IPS-20b (cell line): ENCODE data around the gene EFNA4.

Experiments used
- H3K27ac ChIP-seq: one replicate; pipeline ENCODE4 v1.5.1; 2013; ENCODE audit warnings: low read length
- H3K27me3 ChIP-seq: 2 replicates; pipeline ENCODE4 v1.6.1; 2013; ENCODE audit warnings: mild to moderate bottlenecking, low read length, inconsistent platforms; ENCODE audit not compliant: insufficient read depth
- H3K36me3 ChIP-seq: 2 replicates; pipeline ENCODE4 v1.6.1; 2013; ENCODE audit warnings: low read depth, mild to moderate bottlenecking, inconsistent platforms, low read length, moderate library complexity; ENCODE audit not compliant: insufficient read depth
- H3K4me1 ChIP-seq: 2 replicates; pipeline ENCODE4 v1.6.1; 2013; ENCODE audit warnings: mild to moderate bottlenecking, control low read depth, inconsistent platforms, low read length, moderate library complexity; ENCODE audit not compliant: insufficient read depth
- H3K4me3 ChIP-seq: 2 replicates; pipeline ENCODE4 v1.5.1; 2013; ENCODE audit warnings: mild to moderate bottlenecking, low read length, inconsistent platforms
- H3K9ac ChIP-seq: 2 replicates; pipeline ENCODE4 v1.6.1; 2013; ENCODE audit warnings: low read depth, mild to moderate bottlenecking, inconsistent platforms, low read length, moderate library complexity
- H3K9me3 ChIP-seq: 2 replicates; pipeline ENCODE4 v1.6.1; 2013; ENCODE audit warnings: mild to moderate bottlenecking, low read depth, low read length, inconsistent platforms; ENCODE audit not compliant: insufficient read depth

The EFNA4 gene

GRCh38 chr1:155070721-155071569 is 7.4 kb downstream of the EFNA4 start:
- Histone ChIP-seq H3K4me1 (peaks cover 18% of the 10 kb centered on the region), H3K9me3 (no peaks in the 10 kb centered on the region), H3K9ac (peak overlapping the region; percentile 66; the same call in 1 of the 2 replicates), H3K4me3 (peak overlapping the region; percentile 77), H3K27me3 (peaks cover 44% of the 10 kb centered on the region), H3K27ac (no peak overlapping the region), H3K36me3 (peaks cover 31% of the 10 kb centered on the region)

- H3K4me3 ChIP-seq: peak overlapping the region; percentile 77; the same call in 1 of the 2 replicates
- H3K9me3 ChIP-seq: no peaks in the 10 kb centered on the region
- H3K27ac ChIP-seq: no peak overlapping the region
- H3K27me3 ChIP-seq: peaks cover 45% of the 10 kb centered on the region
- peaks cover 18% of the 10 kb centered on the region for H3K4me1 ChIP-seq
- peaks cover 23% of the 10 kb centered on the region for H3K36me3 ChIP-seq
- peak overlapping the region; percentile 66; the same call in 1 of the 2 replicates for H3K9ac ChIP-seq
Observed at GRCh38 chr1:155071701-155072100, 8.2 kb downstream of the EFNA4 start.

- Histone ChIP-seq H3K9me3 (no peaks in the 10 kb centered on the region), H3K36me3 (peaks cover 16% of the 10 kb centered on the region), H3K4me1 (peaks cover 18% of the 10 kb centered on the region), H3K27me3 (peaks cover 55% of the 10 kb centered on the region), H3K4me3 (no peak overlapping the region), H3K27ac (no peak overlapping the region), H3K9ac (no peak overlapping the region)
Observed at GRCh38 chr1:155072531-155073289, 9.2 kb downstream of the EFNA4 start.

GRCh38 chr1:155073377-155074242 is 10.1 kb downstream of the EFNA4 start:
- peaks cover 64% of the 10 kb centered on the region for H3K27me3 ChIP-seq
- H3K9ac ChIP-seq: no peak overlapping the region
- no peak overlapping the region for H3K27ac ChIP-seq
- H3K36me3 ChIP-seq: peaks cover 9% of the 10 kb centered on the region
- no peak overlapping the region for H3K4me3 ChIP-seq
- peaks cover 21% of the 10 kb centered on the region for H3K4me1 ChIP-seq
- no peaks in the 10 kb centered on the region for H3K9me3 ChIP-seq

- Histone ChIP-seq H3K27ac (no peak overlapping the region), H3K4me1 (peaks cover 21% of the 10 kb centered on the region), H3K27me3 (peaks cover 80% of the 10 kb centered on the region), H3K9ac (no peak overlapping the region), H3K9me3 (no peaks in the 10 kb centered on the region), H3K36me3 (no peaks in the 10 kb centered on the region), H3K4me3 (no peak overlapping the region)
Observed at GRCh38 chr1:155075535-155075934, 12.0 kb downstream of the EFNA4 start.

GRCh38 chr1:155076371-155076770 is 12.8 kb downstream of the EFNA4 start:
- Histone ChIP-seq H3K27me3 (peaks cover 82% of the 10 kb centered on the region), H3K36me3 (no peaks in the 10 kb centered on the region), H3K9ac (no peak overlapping the region), H3K27ac (no peak overlapping the region), H3K9me3 (no peaks in the 10 kb centered on the region), H3K4me3 (no peak overlapping the region), H3K4me1 (peaks cover 23% of the 10 kb centered on the region)

- Histone ChIP-seq H3K9me3 (no peaks in the 10 kb centered on the region), H3K4me1 (peaks cover 20% of the 10 kb centered on the region), H3K27ac (no peak overlapping the region), H3K27me3 (peaks cover 82% of the 10 kb centered on the region), H3K36me3 (no peaks in the 10 kb centered on the region), H3K4me3 (no peak overlapping the region), H3K9ac (no peak overlapping the region)
Observed at GRCh38 chr1:155077346-155077745, 13.8 kb downstream of the EFNA4 start.

- Histone ChIP-seq H3K9ac (0 out of 2 replicates have a peak overlapping the region, but pooled peaks have one; percentile 37), H3K27ac (no peak overlapping the region), H3K9me3 (no peaks in the 10 kb centered on the region), H3K36me3 (no peaks in the 10 kb centered on the region), H3K4me1 (peaks cover 14% of the 10 kb centered on the region), H3K27me3 (peaks cover 82% of the 10 kb centered on the region), H3K4me3 (peak overlapping the region; percentile 67; the same call in 1 of the 2 replicates)
Observed at GRCh38 chr1:155077758-155078445, 14.4 kb downstream of the EFNA4 start.

- H3K9me3 ChIP-seq: no peaks in the 10 kb centered on the region
- no peak within 1 kb of the TSS for H3K27ac ChIP-seq
- peaks cover 82% of the 10 kb centered on the region for H3K27me3 ChIP-seq
- peak within 1 kb of the TSS; percentile 67 for H3K4me3 ChIP-seq
- H3K36me3 ChIP-seq: no peaks in the 10 kb centered on the region
- peaks cover 12% of the 10 kb centered on the region for H3K4me1 ChIP-seq
- H3K9ac ChIP-seq: peak within 1 kb of the TSS; percentile 37; the same call in 1 of the 2 replicates
Observed at GRCh38 chr1:155078469-155079209, 15.1 kb downstream of the EFNA4 start, which contains the start of gene EFNA3. TSS of gene EFNA3 (plus strand) at chr1:155078837. CDS start at chr1:155078942, 105 bp downstream.

GRCh38 chr1:155079210-155079486 is 15.6 kb downstream of the EFNA4 start:
- peaks cover 12% of the 10 kb centered on the region for H3K4me1 ChIP-seq
- no peaks in the 10 kb centered on the region for H3K36me3 ChIP-seq
- H3K27ac ChIP-seq: no peak overlapping the region
- no peaks in the 10 kb centered on the region for H3K9me3 ChIP-seq
- H3K27me3 ChIP-seq: peaks cover 87% of the 10 kb centered on the region
- H3K9ac ChIP-seq: peak overlapping the region; percentile 27; the same call in 1 of the 2 replicates
- peak overlapping the region; percentile 67 for H3K4me3 ChIP-seq
